Occipital lobe (tissue), 2 donors: ENCODE measurements around the gene MEDAG. TPM values are rescaled to one million over a fixed set of nuclear protein-coding genes. Genes with fewer than 3 reads are reported as not detected.

Source experiments
- DNase-seq: peaks from one replicate; lab custom pipeline; 2025; lab: John Stamatoyannopoulos, UW
- total RNA-seq: library from RNA; depleted of rRNA; stranded (reverse); fragments of >200 nt; gene quantifications from one replicate; pipeline ENCODE4 v1.2.3, GENCODE V29; 2014

The MEDAG gene
- total RNA-seq, 1 donor from 2014 or later: 0.78 TPM

DNA sequence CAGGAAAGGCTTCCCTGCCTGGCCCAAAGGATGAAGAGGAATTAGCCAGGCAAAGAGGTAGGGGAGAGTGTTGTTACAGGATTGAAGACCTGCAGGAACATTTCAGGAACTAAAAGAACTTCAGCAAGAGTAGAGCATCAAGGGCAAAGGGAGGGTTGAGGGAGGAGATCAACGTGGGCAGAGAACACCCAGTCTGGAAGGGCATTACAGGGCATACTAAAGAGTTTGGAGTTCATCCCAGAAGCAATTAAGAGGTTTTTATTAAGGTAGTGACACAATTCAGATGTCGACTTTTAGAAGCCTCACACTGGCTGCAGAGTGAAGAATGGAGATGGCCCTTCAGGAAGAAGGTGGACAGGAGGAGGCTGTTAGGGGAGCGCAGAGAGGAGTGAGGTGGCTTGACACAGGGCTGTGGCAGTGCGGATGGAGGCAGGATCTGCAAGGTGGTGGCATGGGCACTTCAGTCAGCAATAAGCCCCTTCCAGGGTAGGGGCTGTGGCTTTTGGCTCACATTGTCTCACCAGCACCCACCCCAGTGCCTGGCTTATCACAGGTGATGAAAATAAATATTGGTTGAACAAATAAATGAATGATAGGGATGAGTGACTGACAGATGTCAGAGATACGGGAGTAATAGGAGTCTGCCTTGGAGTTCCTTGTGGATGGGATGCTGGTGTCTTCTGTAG lies 51.3 kb downstream of the MEDAG start:
- DNase-seq: no peak

DNA sequence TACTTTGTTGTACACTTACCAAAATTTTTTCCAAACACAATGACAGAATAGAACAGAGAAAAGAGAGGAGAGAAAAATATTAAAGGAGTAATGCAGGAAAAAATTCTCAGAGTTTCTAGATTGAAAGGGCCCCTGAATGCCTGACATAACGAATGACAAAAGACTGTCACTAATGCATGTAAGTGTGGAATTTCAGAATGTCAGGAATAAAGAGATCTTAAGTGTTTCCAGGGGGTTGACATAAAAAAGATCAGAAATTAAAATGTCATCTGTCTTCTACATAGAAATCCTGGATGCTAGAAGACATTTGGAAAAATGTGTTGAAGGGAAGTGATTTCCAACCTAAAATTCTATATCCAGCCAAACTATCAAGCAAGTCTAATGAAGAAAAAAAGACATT lies 53.6 kb downstream of the MEDAG start:
- DNase-seq: no peak

DNA sequence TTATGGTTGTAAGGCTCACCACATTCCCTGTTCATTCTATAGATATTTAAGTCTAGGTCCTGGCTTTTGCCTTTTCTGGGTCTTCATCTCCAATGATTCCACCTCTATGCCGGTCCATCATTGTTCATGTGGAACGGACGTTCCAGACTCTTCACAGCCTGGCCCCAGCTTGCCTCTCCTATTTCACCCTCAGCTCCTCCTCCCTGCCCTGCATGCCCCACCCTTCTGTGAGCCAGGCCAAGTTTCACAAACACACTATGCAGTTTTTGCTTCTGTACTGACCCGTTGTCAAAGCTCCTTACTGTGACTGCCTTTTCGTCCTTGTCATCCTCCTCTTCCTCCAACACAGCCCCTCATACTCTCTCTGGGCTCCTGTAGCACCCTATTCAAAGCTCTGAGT lies 57.7 kb downstream of the MEDAG start:
- DNase-seq: no peak

DNA sequence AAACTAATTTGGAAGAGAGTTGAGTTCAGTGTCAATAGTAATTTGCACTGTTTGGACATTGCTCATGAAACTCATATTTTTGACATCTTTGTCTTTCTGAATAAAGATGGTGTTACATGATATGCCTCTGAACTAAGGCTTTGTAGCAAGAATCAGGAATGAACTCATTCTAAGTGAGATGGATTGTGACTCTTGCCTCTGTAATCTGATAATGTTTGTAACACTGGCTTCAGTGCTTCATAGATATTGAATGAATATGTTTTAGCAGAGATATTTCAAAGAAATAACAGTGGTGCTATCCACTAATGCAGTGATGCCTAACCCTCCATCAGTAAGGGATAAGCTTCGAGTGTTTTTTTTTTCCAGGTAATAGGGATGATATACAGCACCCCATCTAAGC lies 59.3 kb downstream of the MEDAG start:
- no peak for DNase-seq

DNA sequence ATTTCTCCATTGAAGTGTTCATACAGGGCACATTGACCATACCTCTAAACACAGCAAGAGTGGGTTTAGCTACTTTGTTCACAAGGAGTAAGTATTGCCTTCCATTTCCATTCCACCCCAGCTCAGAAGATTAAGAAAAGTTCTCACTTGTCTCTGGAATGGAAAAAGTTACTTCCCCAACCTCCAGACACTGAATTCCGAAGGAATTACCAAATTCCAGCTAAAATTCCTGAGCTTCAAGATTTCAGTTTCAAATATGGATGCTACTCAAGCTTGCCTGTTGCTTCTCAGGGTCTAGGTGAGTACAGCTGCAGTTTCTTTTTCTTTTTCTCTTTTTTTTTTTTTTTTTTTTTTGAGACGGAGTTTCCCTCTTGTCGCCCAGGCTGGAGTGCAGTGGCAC lies 60.0 kb downstream of the MEDAG start:
- no peak for DNase-seq

DNA sequence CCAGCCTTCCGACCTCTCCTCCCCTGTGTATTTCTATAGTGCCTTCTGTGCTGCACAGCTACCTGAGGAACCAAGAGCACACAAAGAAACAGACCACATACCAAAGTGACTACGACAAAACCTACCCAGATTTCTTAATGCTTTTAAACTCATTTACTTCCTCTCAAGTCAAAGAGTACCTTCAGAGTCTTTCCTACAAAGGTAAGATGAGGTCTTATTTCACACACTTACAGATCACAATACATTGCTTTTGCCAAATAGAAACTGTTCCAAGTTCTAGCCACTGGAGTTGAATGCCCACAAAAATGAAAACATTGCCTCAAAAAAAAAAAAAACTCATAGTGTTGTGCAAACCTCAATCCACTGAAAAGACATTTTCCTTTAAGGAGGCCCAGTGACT lies 62.8 kb downstream of the MEDAG start:
- no peak for DNase-seq

DNA sequence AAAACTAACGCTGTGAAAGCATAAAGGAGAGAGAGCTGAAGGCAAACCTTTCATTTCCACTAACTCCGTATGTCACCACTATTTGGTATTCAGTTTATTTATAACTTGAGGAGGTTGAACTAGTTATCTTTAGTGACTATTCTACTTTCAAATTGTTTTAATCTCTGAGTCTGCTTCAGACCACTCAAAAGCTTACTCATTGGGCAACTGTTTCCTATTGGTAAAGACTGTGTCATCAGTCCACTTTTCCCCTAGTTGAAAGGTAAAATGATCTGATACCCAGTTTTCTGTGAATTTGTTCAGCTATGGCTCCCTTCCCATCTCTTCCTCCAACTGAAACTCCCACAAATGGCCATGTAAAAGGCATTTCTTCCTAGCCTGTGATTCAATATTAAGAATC lies 65.5 kb downstream of the MEDAG start:
- DNase-seq: no peak

DNA sequence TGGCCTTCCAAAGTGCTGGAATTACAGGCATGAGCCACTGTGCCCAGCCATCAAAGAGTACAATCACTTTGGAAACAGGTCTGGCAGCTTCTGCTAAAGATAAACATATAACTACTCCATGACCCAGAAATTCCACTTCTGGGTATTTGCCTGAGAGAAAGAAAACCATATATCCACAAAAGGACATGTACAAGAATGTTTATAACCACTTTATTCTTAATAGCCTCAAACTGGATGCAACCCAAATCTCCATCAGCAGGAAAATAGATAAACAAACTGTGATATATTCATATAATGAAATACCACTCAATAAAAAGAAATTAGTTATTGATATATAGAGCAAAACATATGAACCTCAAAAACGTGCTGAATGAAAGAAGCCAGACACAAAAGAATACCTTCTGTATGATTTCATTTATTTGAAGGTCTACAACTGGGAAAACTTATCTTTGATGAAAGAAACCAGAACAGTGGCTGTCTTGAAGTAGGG lies 66.9 kb downstream of the MEDAG start:
- no peak for DNase-seq

DNA sequence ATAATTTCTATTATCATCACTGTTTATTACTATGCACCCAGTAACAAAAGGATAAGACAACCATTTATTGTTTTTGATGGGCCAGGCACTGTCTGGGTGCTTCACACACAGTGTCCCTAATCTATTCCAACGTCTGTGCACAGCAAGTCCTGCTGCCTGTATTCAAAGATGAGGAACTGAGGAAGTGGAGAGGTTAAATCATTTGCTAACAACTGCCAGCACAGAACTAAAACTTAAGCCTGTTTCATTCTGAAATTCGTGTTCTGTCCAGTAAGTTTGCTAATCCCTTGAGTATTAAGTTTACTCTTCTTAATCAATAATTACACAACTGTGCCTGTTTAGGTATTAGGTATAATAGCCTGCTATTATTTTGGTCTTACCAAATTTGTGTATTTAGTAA lies 68.3 kb downstream of the MEDAG start:
- no peak for DNase-seq

Other genes starting within 250 kb of the MEDAG start
- gene ALOX5AP, start 170.7 kb upstream of the MEDAG start, total RNA-seq: 2.5 TPM
- 2.3 TPM for gene TEX26, start 26.4 kb downstream of the MEDAG start, total RNA-seq